GM20000 (cell line): Measurements from ENCODE around the gene CFAP91.

ENCODE experiments used
- DNase-seq: peaks from one replicate; pipeline ENCODE4 v3.0.0; 2012; ENCODE audit warnings: low spot score
- CTCF ChIP-seq: IDR thresholded peaks from 2 replicates; pipeline ENCODE4 v1.5.1; 2012; ENCODE audit warnings: mild to moderate bottlenecking, control low read depth; ENCODE audit errors: extremely low read depth, missing control alignments

CFAP91 gene

GRCh38 chr3:119702530-119703527, at the start of gene CFAP91:
Gene CFAP91 (plus strand): TSS chr3:119703022. CDS start chr3:119703099, 77 bp downstream.
- DNase-seq = peak; percentile 88

GRCh38 chr3:119653876-119654275, 48.9 kb upstream of the CFAP91 start:
- DNase-seq = no peak
- TF ChIP-seq CTCF = no peak

More at GRCh38 chr3:119702530-119703527, at the start of gene CFAP91:
- no peak for TF ChIP-seq CTCF

- TF ChIP-seq CTCF = no peak
- no peak for DNase-seq
Measured at GRCh38 chr3:119657887-119658702, 44.7 kb upstream of the CFAP91 start.

GRCh38 chr3:119658994-119659393, 43.8 kb upstream of the CFAP91 start:
- no peak for DNase-seq
- TF ChIP-seq CTCF = no peak

- TF ChIP-seq CTCF = no peak
- DNase-seq = no peak
Measured at GRCh38 chr3:119659606-119660291, 43.1 kb upstream of the CFAP91 start.

GRCh38 chr3:119660474-119661440, 42.1 kb upstream of the CFAP91 start, which contains the start of gene POPDC2:
Gene POPDC2 (minus strand): TSS chr3:119660589. CDS start chr3:119660423, 166 bp downstream.
- TF ChIP-seq CTCF = no peak
- DNase-seq = no peak
